Measurements from ENCODE around the gene BANF2. TPM values are rescaled to one million over a fixed set of nuclear protein-coding genes. Genes with fewer than 3 reads are reported as not detected.

Gene BANF2
- total and polyA plus RNA-seq, 2 of the 8 experiments (the other 6 are each of a cell fraction or from before 2014, with no cell fraction given) = not detected

- POLR2A ChIA-PET (ENCODE audit: partially characterized antibody) = interaction anchor here (2.9 kb wide), 1 partner anchor 14 kb away, joined by 9 read pairs; the partner anchor contains the start of gene RRBP1
- Histone ChIP-seq H3K18ac (ENCODE audit: extremely low read depth, low read length) (no peak overlapping the region), H3K4me2 (ENCODE audit: insufficient read depth in 1 of 2, low read depth in 2 of 2, low read length in 2 of 2) (no peak overlapping the region), H2BK5ac (ENCODE audit: low read depth, low read length) (no peak overlapping the region), H3K79me2 (ENCODE audit: control insufficient read depth in 1 of 2, insufficient read depth in 2 of 2, low read length in 2 of 2) (no peaks in the 10 kb centered on the region), H2BK20ac (ENCODE audit: low read length) (no peak overlapping the region), H3K9me3 (ENCODE audit: insufficient read depth in 2 of 2, low read depth in 1 of 2, low read length in 1 of 2) (no peaks in the 10 kb centered on the region), H3K4me3 (ENCODE audit: extremely low read depth in 1 of 4, insufficient read depth in 2 of 4, low read depth in 3 of 4, low read length in 4 of 4) (no peak overlapping the region), H3K27ac (ENCODE audit: low read depth, low read length) (no peak overlapping the region), H2AFZ (ENCODE audit: low read length) (no peak overlapping the region), H4K8ac (ENCODE audit: extremely low read depth, insufficient read depth, low read length) (no peak overlapping the region), H3K4ac (replicated peaks; ENCODE audit: insufficient read length, low read depth, low read length) (no peak overlapping the region), H2BK120ac (replicated peaks; ENCODE audit: low read depth, low read length) (no peak overlapping the region), H4K91ac (replicated peaks; ENCODE audit: insufficient read length, low read length) (no peak overlapping the region), H3K27me3 (replicated peaks in 1 of 4; ENCODE audit: control insufficient read depth in 3 of 4, extremely low read depth in 1 of 4, insufficient read depth in 3 of 4, low read length in 3 of 4) (no peaks in the 10 kb centered on the region), H3K79me1 (ENCODE audit: low read depth, low read length) (no peaks in the 10 kb centered on the region), H3K23ac (ENCODE audit: insufficient read length) (no peak overlapping the region), H3K4me1 (replicated peaks in 1 of 4; ENCODE audit: control insufficient read depth in 3 of 4, insufficient read depth in 4 of 4, low read length in 3 of 4) (peaks cover 0 to 5% (median 3%) of the 10 kb centered on the region in 4 experiments; a peak in 4 of 7 replicates), H3K36me3 (ENCODE audit: control insufficient read depth in 2 of 4, insufficient read depth in 4 of 4, low read length in 3 of 4) (no peaks in the 10 kb centered on the region), H3K9ac (replicated peaks in 1 of 4; ENCODE audit: extremely low read depth in 1 of 4, low read depth in 3 of 4, low read length in 3 of 4) (no peak overlapping the region), H2BK12ac (ENCODE audit: low read depth, low read length) (no peak overlapping the region), H2BK15ac (ENCODE audit: low read length) (no peak overlapping the region), H3K23me2 (ENCODE audit: low read depth, low read length) (no peaks in the 10 kb centered on the region; the same call in 1 of the 2 replicates), H2AK5ac (ENCODE audit: low read depth, low read length) (no peak overlapping the region), H4K20me1 (replicated peaks in 1 of 2; ENCODE audit: control insufficient read depth in 1 of 2, insufficient read depth in 2 of 2, low read length in 2 of 2) (no peaks in the 10 kb centered on the region), H4K5ac (ENCODE audit: insufficient read length, low read depth, low read length) (no peak overlapping the region), H3K14ac (ENCODE audit: insufficient read length) (no peak overlapping the region), H3K56ac (replicated peaks; ENCODE audit: insufficient read length, low read depth, low read length) (no peak overlapping the region)
- no peak for TF ChIP-seq CHD1 (IDR thresholded peaks at IDR 0.05; ENCODE audit: low read depth, low read length)
- TF ChIP-seq JUND (IDR thresholded peaks at IDR 0.05; ENCODE audit: low read length) = no peak
- TF ChIP-seq KDM4A (IDR thresholded peaks at IDR 0.05; ENCODE audit: low read depth, low read length, severe bottlenecking) = no peak
- no peak for TF ChIP-seq KDM1A (IDR thresholded peaks at IDR 0.05; ENCODE audit: borderline replicate concordance, low read length)
- no peak for TF ChIP-seq JUN (IDR thresholded peaks at IDR 0.05; ENCODE audit: low read depth, low read length)
- TF ChIP-seq POU5F1 (IDR thresholded peaks at IDR 0.05; ENCODE audit: low read depth, low read length) = no peak
- no peak for TF ChIP-seq YY1 (IDR thresholded peaks at IDR 0.05; ENCODE audit: low read depth, low read length)
- CTCF ChIA-PET (ENCODE audit: partially characterized antibody) = no interaction called here
- FAIRE-seq = no peak
- whole genome bisulfite sequencing, 2 experiments (ENCODE audit: extremely low coverage in 1 of 2, insufficient coverage in 1 of 2, insufficient read length in 1 of 2, insufficient replicate concordance in 2 of 2, low coverage in 1 of 2, low lambda C conversion rate in 2 of 2, missing lambda C conversion rate in 1 of 2) = 93% methylated on average over 1 of the region's 1 CpG; no CpG with 5 or more reads in 1 of the 2 experiments
- no peak for DNase-seq (ENCODE audit: low read depth in 1 of 2, low spot score in 2 of 2)
Measured at GRCh38 chr20:17696287-17696686, 3.5 kb upstream of the BANF2 start.
